Fibroblast of the aortic adventitia (primary cell): Measurements from ENCODE around the gene RPL36. TPM values are rescaled to one million over a fixed set of nuclear protein-coding genes. Genes with fewer than 3 reads are reported as not detected.

ENCODE experiments used
- DNase-seq: peaks from one replicate; pipeline ENCODE4 v3.0.0-alpha.2; 2010; ENCODE audit warnings: low read depth
- H3K4me3 ChIP-seq: 2 replicates; pipeline ENCODE4 v1.5.1; 2011; ENCODE audit warnings: low read depth, mild to moderate bottlenecking, control low read depth, low read length, moderate library complexity
- total RNA-seq: library from RNA; depleted of rRNA; stranded (reverse); fragments of >200 nt; gene quantifications from 2 replicates; pipeline ENCODE4 v1.2.3, GENCODE V29; 2012; ENCODE audit warnings: low replicate concordance
- TF ChIP-seq, protein P1 (sequence below): IDR thresholded peaks from 2 replicates; pipeline ENCODE4 v1.5.1; 2011; ENCODE audit warnings: mild to moderate bottlenecking, low read length, control low read depth, inconsistent platforms; ENCODE audit not compliant: insufficient read depth

The RPL36 gene
- total RNA-seq, result 87.7 and 296 TPM in 2 replicates

DNA sequence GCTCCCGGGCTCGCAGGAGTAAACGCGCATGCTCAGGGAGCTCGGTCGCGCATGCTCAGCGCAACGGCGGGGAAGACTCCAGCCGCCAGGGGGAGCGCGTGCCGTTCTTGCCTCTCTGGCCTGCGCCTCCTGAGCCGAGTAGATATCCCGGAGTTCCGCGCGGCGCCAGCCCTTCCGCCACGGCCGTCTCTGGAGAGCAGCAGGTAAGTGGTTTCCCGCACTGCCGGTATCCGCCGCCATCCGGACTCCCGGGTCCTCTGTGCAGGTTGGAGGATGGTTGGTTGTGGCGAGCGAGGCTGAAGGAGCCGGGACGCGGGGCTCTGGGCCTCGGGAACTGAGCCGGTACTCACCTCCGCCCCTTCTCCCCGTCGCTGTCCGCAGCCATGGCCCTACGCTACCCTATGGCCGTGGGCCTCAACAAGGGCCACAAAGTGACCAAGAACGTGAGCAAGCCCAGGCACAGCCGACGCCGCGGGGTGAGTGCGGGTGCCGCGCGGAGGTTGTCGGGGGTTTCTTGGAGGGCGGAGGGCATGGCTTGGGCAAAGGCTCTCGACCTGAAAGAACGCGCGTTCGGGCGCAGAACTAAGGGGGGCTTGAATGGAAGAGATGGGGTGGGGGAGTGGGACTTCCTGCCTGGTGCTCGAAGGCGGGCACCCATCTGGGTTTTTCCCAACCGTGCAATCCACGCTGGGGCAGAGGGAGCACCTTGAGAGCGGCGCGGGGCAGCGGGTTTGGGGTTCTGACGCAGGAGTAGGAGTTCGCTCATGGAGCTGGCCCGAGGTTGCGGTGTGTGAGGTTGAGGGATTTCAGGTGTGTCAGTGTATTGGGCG, at the start of gene RPL36:
TSS of gene RPL36 (plus strand) at position 171 of the 830 bp plus-strand sequence. CDS start at position 384, 213 bp downstream.
- peak within 1 kb of the TSS; percentile 93 for H3K4me3 ChIP-seq
- TF ChIP-seq, protein P1, sequence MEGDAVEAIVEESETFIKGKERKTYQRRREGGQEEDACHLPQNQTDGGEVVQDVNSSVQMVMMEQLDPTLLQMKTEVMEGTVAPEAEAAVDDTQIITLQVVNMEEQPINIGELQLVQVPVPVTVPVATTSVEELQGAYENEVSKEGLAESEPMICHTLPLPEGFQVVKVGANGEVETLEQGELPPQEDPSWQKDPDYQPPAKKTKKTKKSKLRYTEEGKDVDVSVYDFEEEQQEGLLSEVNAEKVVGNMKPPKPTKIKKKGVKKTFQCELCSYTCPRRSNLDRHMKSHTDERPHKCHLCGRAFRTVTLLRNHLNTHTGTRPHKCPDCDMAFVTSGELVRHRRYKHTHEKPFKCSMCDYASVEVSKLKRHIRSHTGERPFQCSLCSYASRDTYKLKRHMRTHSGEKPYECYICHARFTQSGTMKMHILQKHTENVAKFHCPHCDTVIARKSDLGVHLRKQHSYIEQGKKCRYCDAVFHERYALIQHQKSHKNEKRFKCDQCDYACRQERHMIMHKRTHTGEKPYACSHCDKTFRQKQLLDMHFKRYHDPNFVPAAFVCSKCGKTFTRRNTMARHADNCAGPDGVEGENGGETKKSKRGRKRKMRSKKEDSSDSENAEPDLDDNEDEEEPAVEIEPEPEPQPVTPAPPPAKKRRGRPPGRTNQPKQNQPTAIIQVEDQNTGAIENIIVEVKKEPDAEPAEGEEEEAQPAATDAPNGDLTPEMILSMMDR, result peak; percentile 96
- DNase-seq, result peak; percentile 95

DNA sequence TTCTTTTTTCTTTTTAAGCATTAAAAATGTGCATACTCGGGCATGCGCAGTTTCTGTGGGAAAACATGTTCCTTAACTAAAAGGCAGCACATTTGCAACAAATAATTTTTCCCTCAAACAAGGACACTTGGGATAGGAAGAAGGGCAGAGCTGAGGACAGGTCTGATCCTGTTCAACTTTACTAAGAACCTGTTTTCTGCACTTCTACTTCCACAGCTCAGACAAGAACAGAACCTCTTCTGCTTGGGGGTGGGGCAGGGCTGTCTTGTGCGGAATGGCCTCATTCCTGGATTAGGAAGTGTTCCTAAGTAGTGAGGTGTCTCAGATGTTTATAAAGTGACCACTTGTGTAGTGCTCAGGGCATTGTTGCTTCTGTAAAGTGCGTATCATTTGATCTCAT, 48.9 kb upstream of the RPL36 start:
- TF ChIP-seq, protein P1, result no peak
- no peak overlapping the region for H3K4me3 ChIP-seq
- no peak for DNase-seq

DNA sequence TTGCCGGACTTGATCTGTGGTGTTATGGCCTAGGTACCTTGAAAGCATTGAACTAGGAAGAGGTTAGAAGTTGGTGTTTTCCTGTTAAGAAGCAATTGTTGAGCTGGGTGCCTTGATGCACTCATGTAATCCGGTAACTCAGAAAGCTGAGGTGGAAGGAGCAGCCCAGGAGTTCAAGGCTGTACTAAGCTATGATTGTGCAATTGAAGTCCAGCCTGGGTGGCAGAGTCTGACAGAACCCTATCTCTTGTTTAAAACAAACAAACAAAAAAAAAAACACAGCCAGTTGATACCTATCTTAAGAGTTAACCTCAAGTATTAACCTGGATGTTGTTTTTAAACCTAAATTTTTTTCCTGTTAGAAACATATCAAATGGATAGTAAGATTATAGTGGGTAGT, 47.9 kb upstream of the RPL36 start:
- TF ChIP-seq, protein P1, result no peak

DNA sequence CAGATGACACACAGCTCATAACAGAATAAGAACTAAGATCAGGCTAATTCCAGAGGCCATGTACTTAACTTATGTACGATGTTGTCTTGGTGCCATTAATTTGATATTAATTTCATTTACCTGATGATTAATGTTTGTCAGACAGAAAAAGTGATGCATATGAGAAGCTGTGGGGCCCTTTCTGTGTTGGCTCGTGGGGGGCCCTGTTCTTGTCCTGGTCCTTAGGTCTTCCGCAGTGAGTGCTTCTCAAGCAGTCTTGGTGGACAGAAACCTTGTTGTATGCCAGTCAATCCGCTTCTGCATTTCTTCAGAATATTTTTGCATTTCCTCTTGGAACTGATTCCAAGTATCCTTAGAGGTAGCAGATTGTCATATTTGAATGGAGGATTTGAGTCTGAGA, 47.0 kb upstream of the RPL36 start:
- DNase-seq, result no peak
- TF ChIP-seq, protein P1, result no peak
- no peak overlapping the region for H3K4me3 ChIP-seq

More for the DNA sequence above, 47.9 kb upstream of the RPL36 start:
- no peak for DNase-seq
- no peak overlapping the region for H3K4me3 ChIP-seq

DNA sequence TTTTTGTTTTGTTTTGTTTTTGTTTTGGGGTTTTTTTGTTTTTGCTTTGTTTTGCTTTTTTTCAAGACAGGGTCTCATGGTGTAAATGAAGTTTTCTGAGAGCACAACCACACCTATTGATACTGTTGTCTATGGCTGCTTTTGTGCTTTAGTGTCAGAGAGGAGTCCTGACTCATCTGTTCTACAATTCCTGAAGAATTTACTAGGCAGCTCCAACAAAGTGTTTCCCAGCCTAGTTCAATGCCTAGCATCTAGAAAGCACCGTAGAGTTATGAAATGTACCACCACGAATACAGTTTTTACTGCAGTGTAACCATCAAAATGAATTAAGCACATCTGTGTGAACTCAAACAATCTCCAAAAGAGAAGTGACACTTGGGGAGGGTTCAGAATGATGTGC, 46.1 kb upstream of the RPL36 start:
- no peak for DNase-seq
- TF ChIP-seq, protein P1, result no peak
- H3K4me3 ChIP-seq, result no peak overlapping the region

DNA sequence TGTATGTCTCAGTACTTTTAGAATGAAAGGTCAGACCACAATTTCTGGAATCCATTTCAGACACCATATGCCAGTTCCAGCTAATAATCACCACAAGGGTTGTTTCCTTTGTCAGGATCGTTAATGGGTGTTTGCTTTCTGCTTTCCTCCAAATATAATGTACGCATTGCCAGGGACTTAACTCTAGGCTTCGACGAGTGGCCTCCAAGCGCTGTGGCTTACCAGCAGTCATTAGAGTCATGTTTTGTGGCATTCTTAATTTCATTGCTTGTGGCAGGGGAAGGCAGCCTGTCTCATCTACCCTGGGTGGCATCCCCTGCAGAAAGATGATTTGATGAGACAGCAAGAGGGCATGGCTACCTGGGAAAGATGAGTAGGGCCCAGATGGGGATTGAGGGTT, 44.7 kb upstream of the RPL36 start:
- no peak overlapping the region for H3K4me3 ChIP-seq
- TF ChIP-seq, protein P1, result no peak
- DNase-seq, result no peak
